Measurements from ENCODE around the gene SLC46A1. TPM values are rescaled to one million over a fixed set of nuclear protein-coding genes. Genes with fewer than 3 reads are reported as not detected.

SLC46A1 gene
- total and polyA plus RNA-seq, 9 of the 15 experiments (the other 6 are each of a cell fraction or from before 2014, with no cell fraction given), result 0.24 to 5.5 (median 3.1) TPM

DNA sequence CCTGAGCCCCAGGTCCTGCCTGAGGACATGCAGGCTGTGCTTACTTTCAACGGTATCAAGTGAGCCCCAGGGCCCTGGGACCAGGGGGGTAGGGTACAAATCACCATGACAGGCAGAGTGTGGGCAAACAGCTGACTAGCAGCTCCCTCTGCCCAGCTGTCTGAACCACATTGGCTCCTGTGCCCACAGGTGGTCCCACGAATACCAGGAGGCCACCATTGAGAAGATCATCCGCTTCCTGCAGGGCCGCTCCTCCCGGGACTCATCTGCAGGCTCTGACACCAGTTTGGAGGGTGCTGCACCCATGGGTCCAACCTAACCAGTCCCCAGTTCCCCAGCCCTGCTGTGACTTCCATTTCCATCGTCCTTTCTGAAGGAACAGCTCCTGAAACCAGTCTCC, 10.0 kb downstream of the SLC46A1 start:
- Histone ChIP-seq H3K79me2 (ENCODE audit: control insufficient read depth, insufficient read depth, low read length) (no peaks in the 10 kb centered on the region), H3K4me3 (no peak overlapping the region), H4K20me1 (replicated peaks; ENCODE audit: control insufficient read depth, insufficient read depth, low read length) (0 out of 2 replicates have a peak, but pooled peaks cover 8% of the 10 kb centered on the region), H3K27me3 (ENCODE audit: control insufficient read depth in 2 of 2, insufficient read depth in 2 of 2, low read length in 2 of 2) (no peaks in the 10 kb centered on the region), H3K4me2 (ENCODE audit: insufficient read depth, low read length) (no peak overlapping the region), H2AFZ (ENCODE audit: low read depth, low read length) (no peak overlapping the region), H3K27ac (ENCODE audit: extremely low read depth, low read depth, low read length) (no peak overlapping the region), H3K9ac (ENCODE audit: insufficient read depth in 1 of 2, low read depth in 2 of 2, low read length in 2 of 2) (no peak overlapping the region), H3K4me1 (replicated peaks in 1 of 2; ENCODE audit: control insufficient read depth in 2 of 2, insufficient read depth in 2 of 2, low read length in 2 of 2) (peaks cover 3 to 8% of the 10 kb centered on the region in 2 experiments; a peak in 4 of 5 replicates), H3K9me3 (replicated peaks; ENCODE audit: control insufficient read depth, insufficient read depth, low read depth, low read length) (no peaks in the 10 kb centered on the region), H3K9me1 (ENCODE audit: control insufficient read depth, insufficient read depth, low read length) (no peaks in the 10 kb centered on the region), H3K36me3 (ENCODE audit: control insufficient read depth, insufficient read depth, low read length) (no peaks in the 10 kb centered on the region)
- DNase-seq (ENCODE audit: extremely low read depth in 1 of 4, low spot score in 3 of 4) (no peak), FAIRE-seq (no peak), ATAC-seq (no peak)
- 44% methylated on average over 6 of the region's 6 CpGs for WGBS (ENCODE audit: insufficient coverage, low coverage, missing lambda C conversion rate)
- in situ Hi-C loops (cut with MboI), result no loop called here
- ChIA-PET CTCF (ENCODE audit: low intra/inter-chr PET ratio) (no interaction called here), POLR2A (interaction anchor here (0.8 to 1.5 kb wide), 3 partner anchors 9 to 27 kb away, joined by 3 to 7 read pairs (median 5); partner anchors contain the start of gene SLC46A1)
- intact Hi-C loops (cut with micrococcal nuclease), result no loop called here
- no TSS peak for BruUV-seq (replicated peaks)
- TF ChIP-seq, protein P1, sequence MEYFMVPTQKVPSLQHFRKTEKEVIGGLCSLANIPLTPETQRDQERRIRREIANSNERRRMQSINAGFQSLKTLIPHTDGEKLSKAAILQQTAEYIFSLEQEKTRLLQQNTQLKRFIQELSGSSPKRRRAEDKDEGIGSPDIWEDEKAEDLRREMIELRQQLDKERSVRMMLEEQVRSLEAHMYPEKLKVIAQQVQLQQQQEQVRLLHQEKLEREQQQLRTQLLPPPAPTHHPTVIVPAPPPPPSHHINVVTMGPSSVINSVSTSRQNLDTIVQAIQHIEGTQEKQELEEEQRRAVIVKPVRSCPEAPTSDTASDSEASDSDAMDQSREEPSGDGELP (CRISPR knock-in tag; IDR thresholded peaks at IDR 0.05; ENCODE audit: borderline replicate concordance), result no peak
- TF ChIP-seq, protein P2, sequence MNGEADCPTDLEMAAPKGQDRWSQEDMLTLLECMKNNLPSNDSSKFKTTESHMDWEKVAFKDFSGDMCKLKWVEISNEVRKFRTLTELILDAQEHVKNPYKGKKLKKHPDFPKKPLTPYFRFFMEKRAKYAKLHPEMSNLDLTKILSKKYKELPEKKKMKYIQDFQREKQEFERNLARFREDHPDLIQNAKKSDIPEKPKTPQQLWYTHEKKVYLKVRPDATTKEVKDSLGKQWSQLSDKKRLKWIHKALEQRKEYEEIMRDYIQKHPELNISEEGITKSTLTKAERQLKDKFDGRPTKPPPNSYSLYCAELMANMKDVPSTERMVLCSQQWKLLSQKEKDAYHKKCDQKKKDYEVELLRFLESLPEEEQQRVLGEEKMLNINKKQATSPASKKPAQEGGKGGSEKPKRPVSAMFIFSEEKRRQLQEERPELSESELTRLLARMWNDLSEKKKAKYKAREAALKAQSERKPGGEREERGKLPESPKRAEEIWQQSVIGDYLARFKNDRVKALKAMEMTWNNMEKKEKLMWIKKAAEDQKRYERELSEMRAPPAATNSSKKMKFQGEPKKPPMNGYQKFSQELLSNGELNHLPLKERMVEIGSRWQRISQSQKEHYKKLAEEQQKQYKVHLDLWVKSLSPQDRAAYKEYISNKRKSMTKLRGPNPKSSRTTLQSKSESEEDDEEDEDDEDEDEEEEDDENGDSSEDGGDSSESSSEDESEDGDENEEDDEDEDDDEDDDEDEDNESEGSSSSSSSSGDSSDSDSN (IDR thresholded peaks at IDR 0.05; ENCODE audit: borderline replicate concordance in 1 of 2, low read depth in 2 of 2, low read length in 2 of 2), result no peak
- no peak for TF ChIP-seq PHF8 (IDR thresholded peaks at IDR 0.05; ENCODE audit: borderline replicate concordance, low read length)

Measured in K562 (cell line).